Measurements from ENCODE around the gene SMARCA2.

The SMARCA2 gene

GRCh38 chr9:2053883-2054845, 39.0 kb downstream of the SMARCA2 start:
- Histone ChIP-seq H3K27me3 (ENCODE audit: insufficient read depth, poor library complexity, severe bottlenecking) (no peaks in the 10 kb centered on the region), H3K27ac (ENCODE audit: poor library complexity, severe bottlenecking) (no peak overlapping the region), H3K4me3 (ENCODE audit: severe bottlenecking) (no peak overlapping the region), H3K4me1 (ENCODE audit: insufficient read depth, poor library complexity, severe bottlenecking) (no peaks in the 10 kb centered on the region), H3K36me3 (ENCODE audit: low read depth) (peaks cover 37% of the 10 kb centered on the region), H3K9me3 (ENCODE audit: severe bottlenecking) (no peaks in the 10 kb centered on the region)
- ATAC-seq (ENCODE audit: low read depth) (no peak), DNase-seq (ENCODE audit: low spot score) (no peak)
- no peak for TF ChIP-seq CTCF (IDR thresholded peaks at IDR 0.05; ENCODE audit: poor library complexity, severe bottlenecking)

GRCh38 chr9:2055203-2055658, 40.1 kb downstream of the SMARCA2 start:
- H3K9me3 ChIP-seq (ENCODE audit: severe bottlenecking): no peaks in the 10 kb centered on the region
- no peak for ATAC-seq (ENCODE audit: low read depth)
- no peaks in the 10 kb centered on the region for H3K27me3 ChIP-seq (ENCODE audit: insufficient read depth, poor library complexity, severe bottlenecking)
- DNase-seq (ENCODE audit: low spot score): no peak
- peaks cover 42% of the 10 kb centered on the region for H3K36me3 ChIP-seq (ENCODE audit: low read depth)
- no peaks in the 10 kb centered on the region for H3K4me1 ChIP-seq (ENCODE audit: insufficient read depth, poor library complexity, severe bottlenecking)
- H3K4me3 ChIP-seq (ENCODE audit: severe bottlenecking): no peak overlapping the region
- TF ChIP-seq CTCF (IDR thresholded peaks at IDR 0.05; ENCODE audit: poor library complexity, severe bottlenecking): no peak
- H3K27ac ChIP-seq (ENCODE audit: poor library complexity, severe bottlenecking): no peak overlapping the region

GRCh38 chr9:2059274-2059929, 44.3 kb downstream of the SMARCA2 start:
- DNase-seq (ENCODE audit: low spot score) (no peak), ATAC-seq (ENCODE audit: low read depth) (no peak)
- no peak for TF ChIP-seq CTCF (IDR thresholded peaks at IDR 0.05; ENCODE audit: poor library complexity, severe bottlenecking)
- H3K9me3 ChIP-seq (ENCODE audit: severe bottlenecking): no peaks in the 10 kb centered on the region
- no peaks in the 10 kb centered on the region for H3K27me3 ChIP-seq (ENCODE audit: insufficient read depth, poor library complexity, severe bottlenecking)
- H3K27ac ChIP-seq (ENCODE audit: poor library complexity, severe bottlenecking): no peak overlapping the region
- H3K4me3 ChIP-seq (ENCODE audit: severe bottlenecking): no peak overlapping the region
- peaks cover 54% of the 10 kb centered on the region for H3K36me3 ChIP-seq (ENCODE audit: low read depth)
- no peaks in the 10 kb centered on the region for H3K4me1 ChIP-seq (ENCODE audit: insufficient read depth, poor library complexity, severe bottlenecking)

GRCh38 chr9:2060424-2060823, 45.3 kb downstream of the SMARCA2 start:
- Histone ChIP-seq H3K36me3 (ENCODE audit: low read depth) (peaks cover 46% of the 10 kb centered on the region), H3K4me1 (ENCODE audit: insufficient read depth, poor library complexity, severe bottlenecking) (no peaks in the 10 kb centered on the region), H3K27me3 (ENCODE audit: insufficient read depth, poor library complexity, severe bottlenecking) (no peaks in the 10 kb centered on the region), H3K27ac (ENCODE audit: poor library complexity, severe bottlenecking) (no peak overlapping the region), H3K4me3 (ENCODE audit: severe bottlenecking) (no peak overlapping the region), H3K9me3 (ENCODE audit: severe bottlenecking) (no peaks in the 10 kb centered on the region)
- no peak for DNase-seq (ENCODE audit: low spot score)
- no peak for ATAC-seq (ENCODE audit: low read depth)
- TF ChIP-seq CTCF (IDR thresholded peaks at IDR 0.05; ENCODE audit: poor library complexity, severe bottlenecking): no peak
